Stimulated activated CD8-positive, alpha-beta memory T cell treated with anti-CD3 and anti-CD28 coated beads, Interleukin-7, amount 100 ng/mL, for 48 hours (primary cell): Measurements from ENCODE around the gene ZNF610.

ENCODE experiments used
- DNase-seq, 2 donors: peaks; one replicate each; pipeline ENCODE4 v3.0.0-alpha.2; 2020; ENCODE audit warnings: low read depth in 1 of 2; ENCODE audit errors: extremely low read depth in 1 of 2

The ZNF610 gene

GRCh38 chr19:52397310-52398080 lies 61.5 kb downstream of the ZNF610 start, which contains the start of gene ZNF528:
ZNF528 (plus strand) TSS chr19:52397849; CDS start chr19:52402014, 4,165 bp downstream.
- DNase-seq = peak; percentile 83 to 91

DNA sequence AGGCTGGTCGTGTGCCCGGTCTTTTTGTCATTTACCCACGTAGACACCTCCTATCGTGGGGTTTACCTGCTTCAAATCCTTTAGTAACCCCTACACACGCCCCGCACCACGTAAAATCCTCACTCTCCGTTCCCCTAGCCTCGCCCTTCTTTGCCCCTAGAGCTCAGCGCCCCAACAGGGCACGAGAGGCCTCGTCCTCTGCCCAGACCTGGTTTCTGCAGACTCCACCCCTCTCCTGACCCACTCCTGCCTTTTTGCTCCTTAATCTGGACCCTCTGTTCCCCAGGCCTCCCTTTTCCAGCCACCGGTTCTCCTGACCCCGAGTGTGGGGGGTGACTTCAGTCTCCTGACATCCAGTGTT lies 62.0 kb downstream of the ZNF610 start:
- DNase-seq = no peak

DNA sequence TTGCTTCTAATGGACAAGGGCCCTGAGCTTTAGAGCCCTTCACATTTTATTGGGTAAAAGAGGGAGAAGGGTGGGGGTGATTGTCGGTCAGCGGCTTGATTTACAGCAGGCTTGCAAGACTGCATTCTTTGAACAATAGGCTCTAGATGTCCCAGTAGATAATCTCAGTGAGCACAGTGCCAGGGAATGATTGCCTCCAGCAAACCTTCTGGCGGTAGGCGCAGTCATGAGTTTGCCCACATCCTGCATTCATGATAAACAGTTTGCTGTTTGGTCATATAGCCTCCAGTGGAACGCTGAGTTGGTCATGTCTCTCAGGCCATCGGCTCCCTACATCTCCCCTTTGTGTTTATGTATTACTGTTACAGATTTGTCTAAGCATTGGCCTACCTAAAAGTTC lies 74.2 kb downstream of the ZNF610 start:
- DNase-seq = no peak

DNA sequence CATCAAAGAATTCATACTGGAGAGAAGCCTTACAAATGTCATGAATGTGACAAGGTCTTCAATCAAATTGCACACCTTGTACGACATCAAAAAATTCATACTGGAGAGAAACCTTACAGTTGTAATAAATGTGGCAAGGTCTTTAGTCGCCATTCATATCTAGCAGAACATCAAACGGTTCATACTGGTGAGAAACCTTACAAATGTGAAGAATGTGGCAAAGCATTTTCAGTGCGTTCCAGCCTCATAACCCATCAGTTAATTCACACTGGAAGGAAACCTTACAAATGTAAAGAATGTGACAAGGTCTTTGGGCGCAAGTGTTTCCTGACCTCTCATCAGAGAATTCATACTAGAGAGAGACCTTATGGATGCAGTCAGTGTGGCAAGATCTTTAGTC lies 79.7 kb downstream of the ZNF610 start:
- no peak for DNase-seq
